Endothelial cell of umbilical vein (primary cell): ENCODE measurements around the gene ARHGEF9. TPM values are rescaled to one million over a fixed set of nuclear protein-coding genes. Genes with fewer than 3 reads are reported as not detected.
A peak's percentile ranks its signal among the peaks of the same experiment; 100 is the strongest.

Source experiments
- BruUV-seq: library from RNA; stranded (reverse); fragments of 400-500 nt; replicated peaks from 2 replicates; lab custom pipeline; 2021; lab: Mats Ljungman, UMichigan
- CTCF ChIA-PET: fragments of 300-600, 350-600 bp; sonication (Branson Sonifier 250); formaldehyde crosslinking; loops from one replicate; lab custom pipeline; 2021; ENCODE audit warnings: antibody characterized with exemption, inconsistent platforms; lab: Charles Lee
- POLR2A ChIA-PET: fragments of 300-600, 350-600 bp; sonication (Branson Sonifier 250); formaldehyde crosslinking; loops from one replicate; lab custom pipeline; 2021; ENCODE audit warnings: antibody characterized with exemption, inconsistent platforms; lab: Charles Lee
- DNase-seq: peaks from one replicate; pipeline ENCODE4 v3.0.0-alpha.2; 2011; ENCODE audit warnings: low read depth, low spot score
- FAIRE-seq: peaks from 2 replicates; lab custom pipeline; 2011; peaks lifted over from hg19 to GRCh38; lab: Jason Lieb, UNC
- H2AFZ ChIP-seq: 2 replicates; pipeline ENCODE4 v1.6.0; 2012; ENCODE audit warnings: low read depth, low read length, control low read depth, inconsistent platforms
- H3K27ac ChIP-seq: 2 replicates; pipeline ENCODE4 v1.5.1; 2011; ENCODE audit warnings: low read depth, mild to moderate bottlenecking, control low read depth, low read length, moderate library complexity; ENCODE audit not compliant: insufficient read depth
- H3K27me3 ChIP-seq, 2 experiments: 2 replicates each; pipeline versions ENCODE4 v1.6.0 to v1.6.1; 2011; ENCODE audit warnings: low read length in 2 of 2, mixed read lengths in 1 of 2; ENCODE audit not compliant: control insufficient read depth in 2 of 2, insufficient read depth in 2 of 2
- H3K36me3 ChIP-seq, 2 experiments: 2 replicates in 1 of 2; 3 replicates in 1 of 2; pipeline ENCODE4 v1.5.1; 2011; ENCODE audit warnings: low read length in 2 of 2, mild to moderate bottlenecking in 1 of 2, moderate library complexity in 1 of 2; ENCODE audit not compliant: control insufficient read depth in 2 of 2, insufficient read depth in 2 of 2; ENCODE audit errors: extremely low read depth in 1 of 2
- H3K4me1 ChIP-seq: 3 replicates; pipeline ENCODE4 v1.5.1; 2011; ENCODE audit warnings: mild to moderate bottlenecking, low read length; ENCODE audit not compliant: control insufficient read depth, insufficient read depth; ENCODE audit errors: extremely low read depth
- H3K4me2 ChIP-seq: 2 replicates; pipeline ENCODE4 v1.6.1; 2011; ENCODE audit warnings: low read length, control low read depth, mixed read lengths; ENCODE audit not compliant: insufficient read depth
- H3K4me3 ChIP-seq, 3 experiments: fragments of 200-600 bp in 1 of 3; sonication (generic), shearing (Covaris generic) in 1 of 3; replicated peaks in 1 of 3; 2 replicates each; pipeline ENCODE4 v1.5.1; 2011 to 2016; ENCODE audit warnings: control low read depth in 3 of 3, low read length in 3 of 3, mild to moderate bottlenecking in 2 of 3, inconsistent platforms in 1 of 3, low read depth in 1 of 3, moderate library complexity in 1 of 3; ENCODE audit not compliant: insufficient read depth in 1 of 3
- H3K79me2 ChIP-seq: 2 replicates; pipeline ENCODE4 v1.6.0; 2012; ENCODE audit warnings: low read length, inconsistent platforms; ENCODE audit not compliant: control insufficient read depth, insufficient read depth
- H3K9ac ChIP-seq: replicated peaks from 2 replicates; pipeline ENCODE3; 2011; ENCODE audit warnings: low read length, control low read depth; ENCODE audit not compliant: insufficient read depth; ENCODE audit errors: extremely low read depth
- H3K9me1 ChIP-seq: replicated peaks from 3 replicates; pipeline ENCODE4 v1.6.0; 2011; ENCODE audit warnings: mild to moderate bottlenecking, low read length; ENCODE audit not compliant: control insufficient read depth, insufficient read depth; ENCODE audit errors: extremely low read depth
- H3K9me3 ChIP-seq: replicated peaks from 2 replicates; pipeline ENCODE4 v1.5.1; 2012; ENCODE audit warnings: low read length, inconsistent platforms; ENCODE audit not compliant: control insufficient read depth, insufficient read depth
- H4K20me1 ChIP-seq: replicated peaks from 2 replicates; pipeline ENCODE3; 2011; ENCODE audit warnings: mild to moderate bottlenecking, low read length; ENCODE audit not compliant: control insufficient read depth, insufficient read depth; ENCODE audit errors: extremely low read depth
- EZH2 ChIP-seq: IDR thresholded peaks from 2 replicates; pipeline ENCODE4 v1.6.1; 2012; ENCODE audit warnings: borderline replicate concordance, low read depth, mild to moderate bottlenecking, moderate library complexity, low read length, inconsistent platforms; ENCODE audit not compliant: severe bottlenecking
- FOS ChIP-seq: IDR thresholded peaks from 2 replicates; pipeline ENCODE4 v1.6.1; 2011; ENCODE audit warnings: mild to moderate bottlenecking, low read length, moderate library complexity, borderline replicate concordance; ENCODE audit not compliant: insufficient read depth
- GATA2 ChIP-seq: IDR thresholded peaks from 2 replicates; pipeline ENCODE4 v1.7.0; 2011; ENCODE audit warnings: low read depth, mild to moderate bottlenecking, moderate library complexity, mixed read lengths, low read length; ENCODE audit not compliant: insufficient read length, insufficient read depth
- JUN ChIP-seq: IDR thresholded peaks from 2 replicates; pipeline ENCODE4 v1.6.1; 2011; ENCODE audit warnings: borderline replicate concordance, low read depth; ENCODE audit not compliant: insufficient read length, insufficient read depth
- MAX ChIP-seq: IDR thresholded peaks from 2 replicates; pipeline ENCODE4 v1.6.1; 2011; ENCODE audit not compliant: insufficient read depth, insufficient read length
- MYC ChIP-seq: IDR thresholded peaks from one replicate; pipeline ENCODE4 v1.6.1; 2011; ENCODE audit warnings: mild to moderate bottlenecking, low read depth, low read length
- POLR2A ChIP-seq: IDR thresholded peaks from 2 replicates; pipeline ENCODE4 v1.6.1; 2012; ENCODE audit warnings: low read depth, mild to moderate bottlenecking, control low read depth, low read length
- POLR2AphosphoS5 ChIP-seq: IDR thresholded peaks from 2 replicates; pipeline ENCODE4 v1.6.1; 2012; ENCODE audit warnings: low read depth, mild to moderate bottlenecking, control low read depth, low read length, moderate library complexity; ENCODE audit not compliant: insufficient read depth
- dilution Hi-C: fragments of 300-500 bp; cut with MboI; formaldehyde crosslinking; loops from one replicate; pipeline ENCODE4 v1.15.0; 2019; ENCODE audit warnings: low sequenced_read_pairs; ENCODE audit not compliant: extremely low pct_ligation_motif_present
- intact Hi-C: fragments of 100-400 bp; cut with micrococcal nuclease; formaldehyde crosslinking; loops from one replicate; pipeline ENCODE4 v1.10.0; 2022
- polyA plus RNA-seq, 4 experiments: library from polyadenylated mRNA; depleted of rRNA in 3 of 4; stranded (reverse) in 3 of 4; unstranded in 1 of 4; fragments of >200 nt; gene quantifications; 2 replicates each; pipeline versions ENCODE4 v1.2.1 to v1.2.3, GENCODE V29; 2011 to 2012; ENCODE audit warnings: missing spikeins in 1 of 4
- total RNA-seq: library from RNA; stranded (reverse); gene quantifications from 2 replicates; pipeline ENCODE4 v1.2.3, GENCODE V29; 2021
- TF ChIP-seq, protein P1 (sequence below), 2 donors: IDR thresholded peaks; 1 replicate in 1 of 2; 2 replicates in 1 of 2; pipeline ENCODE4 v1.5.1; 2011; ENCODE audit warnings: low read length in 2 of 2, mild to moderate bottlenecking in 2 of 2, moderate library complexity in 2 of 2, control low read depth in 1 of 2, inconsistent platforms in 1 of 2, low read depth in 1 of 2; ENCODE audit not compliant: insufficient read depth in 1 of 2; ENCODE audit errors: extremely low read depth in 1 of 2

The ARHGEF9 gene
- total and polyA plus RNA-seq, 2 donors (not counting 3 experiments of a cell fraction or from before 2014, with no cell fraction given) = 6.5 to 12.9 TPM

DNA sequence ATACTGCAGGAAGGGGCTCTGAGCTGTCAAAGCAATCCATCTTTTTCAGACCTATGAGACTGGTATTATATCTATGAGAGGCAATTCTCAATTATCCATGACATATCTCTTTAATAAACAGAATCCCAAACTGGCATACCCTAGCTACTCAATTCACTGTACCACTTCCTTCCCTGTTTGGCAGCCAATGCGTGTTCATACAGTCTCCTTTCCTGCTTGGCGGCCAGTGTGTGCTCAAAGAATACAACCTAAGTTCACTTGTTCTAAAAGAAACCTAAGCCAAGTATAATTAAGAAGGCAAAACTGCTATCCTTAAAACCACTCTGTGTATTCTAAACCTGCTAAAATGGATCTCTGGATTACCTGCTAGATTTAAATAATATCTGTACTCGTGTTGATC, 38.3 kb downstream of the ARHGEF9 start:
- Histone ChIP-seq H3K4me1 (peaks cover 18% of the 10 kb centered on the region), H3K4me3 (no peak overlapping the region), H3K36me3 (no peaks in the 10 kb centered on the region), H3K27ac (peak overlapping the region; percentile 2), H4K20me1 (no peaks in the 10 kb centered on the region), H3K9me1 (no peaks in the 10 kb centered on the region), H3K4me2 (peak overlapping the region; percentile 19), H2AFZ (no peak overlapping the region), H3K9me3 (no peaks in the 10 kb centered on the region), H3K79me2 (no peaks in the 10 kb centered on the region), H3K9ac (peak overlapping the region; percentile 3), H3K27me3 (no peaks in the 10 kb centered on the region)
- ChIA-PET CTCF (interaction anchor here (0.9 kb wide), 1 partner anchor 15 kb away, joined by 3 read pairs; no protein-coding TSS in a partner anchor), POLR2A (interaction anchor here (0.9 kb wide), 1 partner anchor 8 kb away, joined by 3 read pairs; no protein-coding TSS in a partner anchor)
- peak; percentile 80 for FAIRE-seq
- BruUV-seq = no TSS peak
- TF ChIP-seq MYC (no peak), MAX (no peak), JUN (no peak), POLR2A (no peak)
- TF ChIP-seq, protein P1, sequence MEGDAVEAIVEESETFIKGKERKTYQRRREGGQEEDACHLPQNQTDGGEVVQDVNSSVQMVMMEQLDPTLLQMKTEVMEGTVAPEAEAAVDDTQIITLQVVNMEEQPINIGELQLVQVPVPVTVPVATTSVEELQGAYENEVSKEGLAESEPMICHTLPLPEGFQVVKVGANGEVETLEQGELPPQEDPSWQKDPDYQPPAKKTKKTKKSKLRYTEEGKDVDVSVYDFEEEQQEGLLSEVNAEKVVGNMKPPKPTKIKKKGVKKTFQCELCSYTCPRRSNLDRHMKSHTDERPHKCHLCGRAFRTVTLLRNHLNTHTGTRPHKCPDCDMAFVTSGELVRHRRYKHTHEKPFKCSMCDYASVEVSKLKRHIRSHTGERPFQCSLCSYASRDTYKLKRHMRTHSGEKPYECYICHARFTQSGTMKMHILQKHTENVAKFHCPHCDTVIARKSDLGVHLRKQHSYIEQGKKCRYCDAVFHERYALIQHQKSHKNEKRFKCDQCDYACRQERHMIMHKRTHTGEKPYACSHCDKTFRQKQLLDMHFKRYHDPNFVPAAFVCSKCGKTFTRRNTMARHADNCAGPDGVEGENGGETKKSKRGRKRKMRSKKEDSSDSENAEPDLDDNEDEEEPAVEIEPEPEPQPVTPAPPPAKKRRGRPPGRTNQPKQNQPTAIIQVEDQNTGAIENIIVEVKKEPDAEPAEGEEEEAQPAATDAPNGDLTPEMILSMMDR (IDR thresholded peaks at IDR 0.05; ENCODE audit: extremely low read depth in 1 of 2, insufficient read depth in 1 of 2, low read depth in 1 of 2, low read length in 2 of 2) = no peak
- intact Hi-C loops = loop anchor here (1.0 to 10.0 kb wide), 3 partner anchors 9 to 394 kb away; partner anchors contain the start of gene SPIN4
- peak; percentile 66 for DNase-seq
- dilution Hi-C loops = no loop called here

DNA sequence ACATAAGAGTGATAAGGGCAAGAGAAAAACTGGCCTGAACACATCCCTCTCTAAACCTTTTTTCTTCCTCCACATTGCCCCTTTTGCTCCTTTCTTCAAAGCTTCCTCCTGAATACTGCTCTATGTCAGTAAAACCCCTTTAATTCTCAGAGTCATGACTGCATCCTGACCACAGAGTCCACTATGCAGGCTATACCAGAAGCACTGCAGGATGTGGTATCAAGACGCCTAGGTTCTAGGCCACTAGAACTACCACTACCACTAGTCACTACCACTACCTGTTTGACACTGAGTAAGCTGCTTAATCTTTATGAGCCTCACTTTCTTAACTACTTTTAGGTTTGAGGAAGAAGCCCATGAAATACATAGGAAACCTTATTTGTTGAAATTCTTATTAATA, 38.7 kb downstream of the ARHGEF9 start:
- peak; percentile 4 for FAIRE-seq
- no peaks in the 10 kb centered on the region for H3K79me2 ChIP-seq
- no peak overlapping the region for H3K9ac ChIP-seq
- H3K9me3 ChIP-seq = no peaks in the 10 kb centered on the region
- no TSS peak for BruUV-seq
- CTCF ChIA-PET = no interaction called here
- H3K4me1 ChIP-seq = peaks cover 18% of the 10 kb centered on the region
- no peak overlapping the region for H3K4me2 ChIP-seq
- no peaks in the 10 kb centered on the region for H3K36me3 ChIP-seq
- H2AFZ ChIP-seq = no peak overlapping the region
- H3K27ac ChIP-seq = no peak overlapping the region
- dilution Hi-C loops (no loop called here), intact Hi-C loops (loop anchor here (5.0 to 10.0 kb wide), 2 partner anchors 181 to 394 kb away; partner anchors contain the start of gene SPIN4)
- H4K20me1 ChIP-seq = no peaks in the 10 kb centered on the region
- no peak overlapping the region for H3K4me3 ChIP-seq
- H3K9me1 ChIP-seq = no peaks in the 10 kb centered on the region
- POLR2A ChIA-PET = interaction anchor here (0.9 kb wide), 1 partner anchor 9 kb away, joined by 3 read pairs; no protein-coding TSS in a partner anchor
- DNase-seq = no peak
- TF ChIP-seq, protein P1 (IDR thresholded peaks at IDR 0.05; ENCODE audit: extremely low read depth in 1 of 2, insufficient read depth in 1 of 2, low read depth in 1 of 2, low read length in 2 of 2) = no peak
- no peak for TF ChIP-seq POLR2A
- TF ChIP-seq FOS = no peak
- no peak for TF ChIP-seq EZH2
- no peak for TF ChIP-seq GATA2
- TF ChIP-seq MAX = no peak
- TF ChIP-seq MYC = no peak
- no peak for TF ChIP-seq POLR2AphosphoS5
- TF ChIP-seq JUN = no peak
- no peaks in the 10 kb centered on the region for H3K27me3 ChIP-seq
